Measurements from ENCODE around the gene CCNL1. TPM values are rescaled to one million over a fixed set of nuclear protein-coding genes. Genes with fewer than 3 reads are reported as not detected.
A peak's percentile ranks its signal among the peaks of the same experiment; 100 is the strongest.
"Not testable (repeated sequence)": the region's sequence is repeated elsewhere in the genome, so short reads cannot be mapped to it uniquely, and the experiment has no call there.

Gene CCNL1
- total RNA-seq, 1 donor from 2014 or later, result 132 TPM

- H3K27ac Mint-ChIP-seq (ENCODE audit: unreplicated experiment), result peak overlapping the region; percentile 43
- H3K27me3 Mint-ChIP-seq (ENCODE audit: unreplicated experiment), result peaks cover 4% of the 10 kb centered on the region
- no peaks in the 10 kb centered on the region for H3K9me3 Mint-ChIP-seq (ENCODE audit: unreplicated experiment)
- TF ChIP-seq CTCF (IDR thresholded peaks at IDR 0.05; ENCODE audit: unreplicated experiment), result no peak
- no peak for DNase-seq (ENCODE audit: low spot score)
- H3K4me1 Mint-ChIP-seq (ENCODE audit: unreplicated experiment), result peaks cover 6% of the 10 kb centered on the region
- no peaks in the 10 kb centered on the region for H3K36me3 Mint-ChIP-seq (ENCODE audit: low read depth, unreplicated experiment)
- H3K4me3 Mint-ChIP-seq (ENCODE audit: unreplicated experiment), result no peak overlapping the region
Measured at GRCh38 chr3:157104928-157105652, 54.9 kb downstream of the CCNL1 start.

GRCh38 chr3:157104521-157104920 lies 55.4 kb downstream of the CCNL1 start:
- Mint-ChIP-seq H3K27me3 (ENCODE audit: unreplicated experiment) (peaks cover 4% of the 10 kb centered on the region), H3K27ac (ENCODE audit: unreplicated experiment) (no peak overlapping the region), H3K36me3 (ENCODE audit: low read depth, unreplicated experiment) (no peaks in the 10 kb centered on the region), H3K4me3 (ENCODE audit: unreplicated experiment) (no peak overlapping the region), H3K9me3 (ENCODE audit: unreplicated experiment) (no peaks in the 10 kb centered on the region), H3K4me1 (ENCODE audit: unreplicated experiment) (peaks cover 6% of the 10 kb centered on the region)
- no peak for TF ChIP-seq CTCF (IDR thresholded peaks at IDR 0.05; ENCODE audit: unreplicated experiment)
- DNase-seq (ENCODE audit: low spot score), result no peak

GRCh38 chr3:157103860-157104259 lies 56.1 kb downstream of the CCNL1 start:
- Mint-ChIP-seq H3K4me1 (ENCODE audit: unreplicated experiment) (peaks cover 6% of the 10 kb centered on the region), H3K27ac (ENCODE audit: unreplicated experiment) (no peak overlapping the region), H3K27me3 (ENCODE audit: unreplicated experiment) (peaks cover 4% of the 10 kb centered on the region), H3K9me3 (ENCODE audit: unreplicated experiment) (no peaks in the 10 kb centered on the region), H3K36me3 (ENCODE audit: low read depth, unreplicated experiment) (no peaks in the 10 kb centered on the region), H3K4me3 (ENCODE audit: unreplicated experiment) (no peak overlapping the region)
- no peak for DNase-seq (ENCODE audit: low spot score)
- no peak for TF ChIP-seq CTCF (IDR thresholded peaks at IDR 0.05; ENCODE audit: unreplicated experiment)

- DNase-seq (ENCODE audit: low spot score), result no peak
- no peak for TF ChIP-seq CTCF (IDR thresholded peaks at IDR 0.05; ENCODE audit: unreplicated experiment)
- Mint-ChIP-seq H3K27me3 (ENCODE audit: unreplicated experiment) (peaks cover 4% of the 10 kb centered on the region), H3K27ac (ENCODE audit: unreplicated experiment) (peak overlapping the region; percentile 11), H3K4me3 (ENCODE audit: unreplicated experiment) (no peak overlapping the region), H3K4me1 (ENCODE audit: unreplicated experiment) (peaks cover 6% of the 10 kb centered on the region), H3K36me3 (ENCODE audit: low read depth, unreplicated experiment) (no peaks in the 10 kb centered on the region), H3K9me3 (ENCODE audit: unreplicated experiment) (no peaks in the 10 kb centered on the region)
Measured at GRCh38 chr3:157103280-157103679, 56.7 kb downstream of the CCNL1 start.

- not testable (repeated sequence) for H3K9me3 Mint-ChIP-seq (ENCODE audit: unreplicated experiment); H3K4me3 Mint-ChIP-seq (ENCODE audit: unreplicated experiment)
Measured at GRCh38 chr3:157102595-157102994, 57.4 kb downstream of the CCNL1 start.

More at GRCh38 chr3:157102595-157102994, 57.4 kb downstream of the CCNL1 start:
- DNase-seq (ENCODE audit: low spot score); H3K27ac Mint-ChIP-seq (ENCODE audit: unreplicated experiment); H3K4me1 Mint-ChIP-seq (ENCODE audit: unreplicated experiment); H3K27me3 Mint-ChIP-seq (ENCODE audit: unreplicated experiment); H3K36me3 Mint-ChIP-seq (ENCODE audit: low read depth, unreplicated experiment): not testable (repeated sequence)
